Activated CD8-positive, alpha-beta T cell treated with anti-CD3 and anti-CD28 coated beads, Interleukin-2, amount 10 ng/mL, durations not matched to agents 7 days and 5 days (primary cell): ENCODE results near the gene POTEM. TPM values are rescaled to one million over a fixed set of nuclear protein-coding genes. Genes with fewer than 3 reads are reported as not detected.
"Not testable (repeated sequence)": the region's sequence is repeated elsewhere in the genome, so short reads cannot be mapped to it uniquely, and the experiment has no call there.

Experiments
- ATAC-seq: fragments of 150-1000 bp; cut with Tn5 transposase; one replicate; pipeline ENCODE4 v1.10.0; 2021; ENCODE audit warnings: moderate library complexity
- CTCF ChIA-PET: fragments of 350-600 bp; sonication (Branson Sonifier 250); formaldehyde crosslinking; loops from one replicate; lab custom pipeline; 2021; ENCODE audit warnings: antibody characterized with exemption; lab: Charles Lee
- POLR2A ChIA-PET: fragments of 350-600 bp; sonication (Branson Sonifier 250); formaldehyde crosslinking; loops from one replicate; lab custom pipeline; 2021; ENCODE audit warnings: antibody characterized with exemption; lab: Charles Lee
- DNase-seq: peaks from one replicate; pipeline ENCODE4 v3.0.0-alpha.2; 2020
- H3K27ac Mint-ChIP-seq: one replicate; pipeline ENCODE4 v1.8.0; 2021; ENCODE audit warnings: mild to moderate bottlenecking, mixed read lengths
- H3K27me3 Mint-ChIP-seq: one replicate; pipeline ENCODE4 v1.8.0; 2021; ENCODE audit warnings: low read depth, mixed read lengths
- H3K36me3 Mint-ChIP-seq: one replicate; pipeline ENCODE4 v1.8.0; 2021; ENCODE audit warnings: low read depth, mixed read lengths
- H3K4me1 Mint-ChIP-seq: one replicate; pipeline ENCODE4 v1.8.0; 2021; ENCODE audit warnings: low read depth, mixed read lengths
- H3K4me3 Mint-ChIP-seq: one replicate; pipeline ENCODE4 v1.8.0; 2021; ENCODE audit warnings: mild to moderate bottlenecking, mixed read lengths
- H3K9me3 Mint-ChIP-seq: one replicate; pipeline ENCODE4 v1.8.0; 2022; ENCODE audit warnings: mixed read lengths; ENCODE audit not compliant: insufficient read depth
- total RNA-seq, 2 experiments: library from RNA; stranded (reverse); gene quantifications; one replicate each; pipeline ENCODE4 v1.2.3, GENCODE V29; 2021

The POTEM gene
- total RNA-seq, 2 experiments from 2014 or later, result not detected

DNA sequence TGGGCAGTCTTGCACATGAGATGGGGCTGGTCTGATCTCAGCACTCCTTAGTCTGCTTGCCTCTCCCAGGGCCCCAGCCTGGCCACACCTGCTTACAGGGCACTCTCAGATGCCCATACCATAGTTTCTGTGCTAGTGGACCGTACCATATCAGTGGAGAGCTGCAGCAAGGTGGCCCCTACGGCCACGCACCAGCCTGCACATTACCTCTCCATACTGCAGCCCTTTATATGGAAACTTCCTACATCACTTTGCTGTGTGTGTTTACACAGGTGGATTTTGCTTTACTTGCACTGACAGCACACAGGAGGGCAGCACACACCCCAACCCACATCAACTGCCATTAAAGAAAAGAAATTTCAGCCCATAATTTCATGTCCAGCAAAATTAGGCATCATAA is 35.3 kb downstream of the POTEM start:
- H3K27me3 Mint-ChIP-seq, DNase-seq, ATAC-seq, H3K4me3 Mint-ChIP-seq, H3K36me3 Mint-ChIP-seq, H3K27ac Mint-ChIP-seq, H3K4me1 Mint-ChIP-seq, CTCF ChIA-PET, POLR2A ChIA-PET, H3K9me3 Mint-ChIP-seq: not testable (repeated sequence)

DNA sequence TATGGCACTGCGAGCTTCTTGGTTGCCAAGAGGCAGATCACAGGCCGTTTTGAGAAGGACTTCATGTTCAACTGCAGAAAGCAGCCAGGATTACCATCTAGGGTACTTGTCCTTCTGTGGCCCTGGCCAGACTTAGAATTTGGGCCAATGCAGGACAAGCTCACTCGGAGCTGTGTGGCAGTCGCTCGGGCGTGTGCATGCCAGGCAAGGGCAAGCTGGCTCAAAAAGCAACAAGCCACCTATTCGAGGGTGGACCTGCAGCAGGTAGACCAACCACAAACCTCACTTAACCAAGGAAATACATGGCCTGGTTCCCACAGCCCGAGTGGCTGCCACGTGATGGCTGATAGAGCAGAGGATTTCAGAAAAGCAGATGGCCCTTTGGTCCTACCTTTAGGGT is 39.3 kb downstream of the POTEM start:
- H3K36me3 Mint-ChIP-seq, H3K4me1 Mint-ChIP-seq, CTCF ChIA-PET, ATAC-seq, H3K4me3 Mint-ChIP-seq, H3K9me3 Mint-ChIP-seq, H3K27me3 Mint-ChIP-seq, DNase-seq, H3K27ac Mint-ChIP-seq, POLR2A ChIA-PET: not testable (repeated sequence)

DNA sequence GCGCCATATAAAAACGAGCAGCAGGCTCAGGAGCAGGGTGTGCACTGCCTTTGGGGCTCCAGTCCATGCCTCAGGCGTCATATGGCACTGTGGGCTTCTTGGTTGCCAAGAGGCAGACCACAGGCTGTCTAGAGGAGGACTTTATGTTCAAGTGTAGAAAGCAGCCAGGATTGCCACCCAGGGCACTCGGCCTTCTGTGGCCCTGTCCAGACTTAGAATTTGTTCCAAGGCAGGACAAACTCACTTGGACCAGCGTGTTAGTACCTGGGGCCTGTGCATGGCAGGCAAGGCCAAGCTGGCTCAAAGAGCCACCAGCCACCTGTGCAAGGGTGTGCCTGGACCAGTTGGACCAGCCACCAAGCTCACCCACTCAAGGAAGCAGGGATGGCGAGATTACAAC is 40.4 kb downstream of the POTEM start:
- H3K9me3 Mint-ChIP-seq, H3K4me3 Mint-ChIP-seq, H3K36me3 Mint-ChIP-seq, CTCF ChIA-PET, H3K27ac Mint-ChIP-seq, H3K4me1 Mint-ChIP-seq, DNase-seq, H3K27me3 Mint-ChIP-seq, ATAC-seq, POLR2A ChIA-PET: not testable (repeated sequence)

DNA sequence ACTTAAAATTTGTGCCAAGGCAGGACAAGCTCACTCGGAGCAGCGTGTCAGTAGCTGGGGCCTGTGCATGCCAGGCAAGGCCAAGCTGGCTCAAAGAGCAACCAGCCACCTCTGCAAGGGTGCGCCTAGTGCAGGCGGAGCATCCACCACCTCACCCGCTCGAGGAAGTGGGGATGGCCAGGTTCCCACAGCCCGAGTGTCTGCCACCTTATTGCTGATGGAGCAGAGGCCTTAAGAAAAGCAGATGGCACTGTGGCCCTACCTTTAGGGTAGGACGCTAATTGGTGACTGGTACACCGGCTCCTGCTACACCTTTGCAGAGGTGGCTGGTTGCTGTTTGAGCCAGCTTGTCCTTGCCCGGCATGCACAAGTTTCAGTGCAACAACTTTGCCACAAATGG is 43.8 kb downstream of the POTEM start:
- ATAC-seq, POLR2A ChIA-PET, H3K9me3 Mint-ChIP-seq, DNase-seq, H3K27me3 Mint-ChIP-seq, H3K36me3 Mint-ChIP-seq, H3K4me1 Mint-ChIP-seq, CTCF ChIA-PET, H3K4me3 Mint-ChIP-seq, H3K27ac Mint-ChIP-seq: not testable (repeated sequence)

DNA sequence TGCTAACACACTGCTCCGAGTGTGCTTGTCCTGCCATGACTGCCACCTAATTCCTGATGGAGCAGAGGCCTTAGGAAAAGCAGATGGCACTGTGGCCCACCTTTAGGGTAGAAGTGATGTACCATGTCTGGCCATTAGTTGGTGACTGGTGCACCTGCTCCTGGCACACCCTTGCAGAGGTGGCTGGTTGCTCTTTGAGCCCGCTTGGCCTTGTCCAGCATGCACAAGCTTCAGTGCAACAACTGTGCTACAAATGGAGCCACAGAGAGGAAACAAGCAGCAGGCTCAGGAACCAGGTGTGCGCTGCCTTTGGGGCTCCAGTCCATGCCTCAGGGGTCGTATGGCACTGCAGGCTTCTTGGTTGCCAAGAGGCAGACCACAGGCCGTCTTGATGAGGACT is 44.5 kb downstream of the POTEM start:
- not testable (repeated sequence) for H3K27ac Mint-ChIP-seq, ATAC-seq

DNA sequence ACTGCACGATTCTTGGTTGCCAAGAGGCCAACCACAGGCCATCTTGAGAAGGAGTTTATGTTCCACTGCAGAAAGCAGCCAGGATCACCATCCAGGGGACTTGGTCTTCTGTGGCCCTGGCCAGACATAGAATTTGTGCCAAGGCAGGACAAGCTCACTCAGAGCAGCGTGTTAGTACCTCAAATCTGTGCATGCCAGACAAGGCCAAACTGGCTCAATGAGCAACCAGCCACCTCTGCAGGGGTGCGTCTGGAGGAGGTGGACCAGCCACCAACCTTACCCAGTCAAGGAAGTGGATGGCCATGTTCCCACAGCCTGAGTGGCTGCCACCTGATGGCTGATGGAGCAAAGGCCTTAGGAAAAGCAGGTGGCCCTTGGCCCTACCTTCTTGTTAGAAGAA is 48.0 kb downstream of the POTEM start:
- ATAC-seq, H3K9me3 Mint-ChIP-seq, H3K27me3 Mint-ChIP-seq, DNase-seq, POLR2A ChIA-PET, H3K36me3 Mint-ChIP-seq, H3K4me1 Mint-ChIP-seq, H3K4me3 Mint-ChIP-seq, H3K27ac Mint-ChIP-seq, CTCF ChIA-PET: not testable (repeated sequence)

More for the DNA sequence above, 44.5 kb downstream of the POTEM start:
- H3K36me3 Mint-ChIP-seq, H3K9me3 Mint-ChIP-seq, DNase-seq, H3K4me3 Mint-ChIP-seq, POLR2A ChIA-PET, H3K4me1 Mint-ChIP-seq, H3K27me3 Mint-ChIP-seq, CTCF ChIA-PET: not testable (repeated sequence)

DNA sequence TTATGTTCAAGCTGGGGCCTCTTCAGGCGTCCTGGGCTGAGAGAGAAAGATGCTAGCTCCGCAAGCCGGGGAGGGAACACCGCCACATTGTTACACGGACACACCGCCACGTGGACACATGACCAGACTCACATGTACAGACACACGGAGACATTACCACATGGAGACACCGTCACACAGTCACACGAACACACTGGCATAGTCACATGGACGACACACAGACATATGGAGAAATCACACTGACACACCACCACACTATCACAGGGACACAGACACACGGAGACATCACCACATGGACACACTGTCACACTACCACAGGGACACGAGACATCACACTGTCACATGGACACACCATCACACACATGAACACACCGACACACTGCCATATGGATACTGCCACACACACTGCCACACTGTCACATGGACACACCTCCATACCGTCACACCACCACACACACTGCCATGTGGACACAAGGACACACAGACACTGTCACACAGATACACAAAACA is 57.9 kb downstream of the POTEM start:
- H3K27me3 Mint-ChIP-seq, H3K4me3 Mint-ChIP-seq, H3K9me3 Mint-ChIP-seq, ATAC-seq, H3K27ac Mint-ChIP-seq, H3K4me1 Mint-ChIP-seq, POLR2A ChIA-PET, CTCF ChIA-PET, H3K36me3 Mint-ChIP-seq, DNase-seq: not testable (repeated sequence)

DNA sequence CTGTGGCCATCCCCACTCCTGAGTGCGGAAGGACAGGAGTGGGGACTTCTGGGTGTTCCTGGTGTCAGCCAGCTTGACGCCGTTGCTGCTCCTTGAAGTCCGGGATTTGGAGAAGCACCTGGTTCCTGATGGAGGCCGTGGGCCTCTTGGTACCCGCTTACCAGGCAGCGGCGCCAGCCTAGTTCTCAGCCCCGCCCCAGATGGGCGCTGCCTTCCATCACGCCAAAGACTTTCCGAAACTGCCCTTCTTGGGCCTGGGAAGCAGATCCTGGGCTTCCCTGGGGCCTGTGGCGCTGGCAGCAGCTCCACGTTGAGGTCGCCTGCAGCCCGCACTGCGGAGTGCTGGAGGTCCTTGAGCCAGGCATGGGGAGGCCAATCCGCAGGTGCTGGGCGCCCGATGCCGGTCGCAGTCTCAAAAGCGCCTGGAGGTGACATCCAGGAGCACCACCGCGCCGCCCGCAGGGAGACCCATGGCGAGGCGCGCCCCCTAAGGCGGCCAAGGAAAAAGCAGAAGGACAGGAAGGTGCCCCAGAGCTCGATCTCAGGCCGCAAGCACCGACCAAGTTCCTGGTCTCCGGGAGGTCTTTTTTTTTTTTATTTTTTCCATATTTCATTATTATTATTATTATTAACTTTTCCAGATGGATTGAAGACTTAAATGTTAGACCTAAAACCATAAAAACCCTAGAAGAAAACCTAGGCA is 59.6 kb downstream of the POTEM start:
- POLR2A ChIA-PET, H3K27me3 Mint-ChIP-seq, H3K9me3 Mint-ChIP-seq, DNase-seq, CTCF ChIA-PET, H3K4me1 Mint-ChIP-seq, H3K27ac Mint-ChIP-seq, H3K4me3 Mint-ChIP-seq, H3K36me3 Mint-ChIP-seq, ATAC-seq: not testable (repeated sequence)

DNA sequence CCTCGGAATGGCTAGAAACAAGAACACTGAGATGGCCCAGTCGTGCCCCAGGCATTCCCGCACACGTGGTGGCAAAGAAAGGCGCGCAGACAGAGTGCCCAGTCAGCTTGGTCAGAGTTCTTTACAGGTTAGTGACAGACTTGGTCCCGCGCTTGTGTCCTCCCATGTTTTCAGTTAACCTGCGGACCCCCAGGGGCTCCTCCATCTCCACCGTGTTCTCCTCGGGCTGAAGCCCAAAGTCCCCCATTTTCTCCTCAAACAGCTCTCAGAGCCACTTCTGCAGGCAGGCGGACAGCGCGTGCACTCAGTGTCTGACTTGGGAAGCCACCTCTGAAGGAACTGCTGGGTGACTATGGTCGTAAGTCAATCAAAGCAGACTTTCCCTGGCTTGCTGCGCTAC is 60.7 kb downstream of the POTEM start:
- H3K4me1 Mint-ChIP-seq, POLR2A ChIA-PET, H3K4me3 Mint-ChIP-seq, H3K36me3 Mint-ChIP-seq, DNase-seq, H3K9me3 Mint-ChIP-seq, H3K27ac Mint-ChIP-seq, CTCF ChIA-PET, ATAC-seq, H3K27me3 Mint-ChIP-seq: not testable (repeated sequence)

DNA sequence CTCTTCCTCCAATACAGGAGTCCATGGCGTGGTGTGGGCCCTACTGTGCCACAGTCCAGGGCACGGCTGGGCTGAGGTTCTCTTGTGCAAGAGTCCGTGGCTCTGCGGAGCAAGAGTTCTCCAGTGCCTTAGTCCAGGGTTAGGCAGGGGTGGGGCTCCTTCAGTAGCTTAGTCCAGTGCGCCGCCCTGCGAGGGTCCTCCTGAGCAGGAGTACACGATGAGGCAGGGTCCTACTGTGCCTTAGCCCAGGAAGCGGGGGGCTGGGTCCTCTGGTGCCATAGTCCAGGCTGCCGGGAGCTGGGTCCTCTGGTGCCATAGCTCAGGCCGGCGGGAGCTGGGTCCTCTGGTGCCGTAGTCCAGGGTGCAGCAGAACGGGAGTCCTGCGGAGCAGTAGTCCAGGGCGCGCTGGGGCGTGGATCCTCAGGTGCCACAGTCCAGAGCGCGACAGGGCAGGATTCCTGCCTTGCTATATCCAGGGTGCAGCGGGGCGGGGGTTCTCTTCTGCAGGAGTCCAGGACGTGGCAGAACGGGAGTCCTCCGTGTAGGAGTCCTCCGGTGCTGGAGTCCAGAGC is 69.7 kb downstream of the POTEM start:
- H3K36me3 Mint-ChIP-seq, POLR2A ChIA-PET, H3K27me3 Mint-ChIP-seq, H3K9me3 Mint-ChIP-seq, CTCF ChIA-PET, ATAC-seq, H3K4me3 Mint-ChIP-seq, H3K4me1 Mint-ChIP-seq, H3K27ac Mint-ChIP-seq, DNase-seq: not testable (repeated sequence)

DNA sequence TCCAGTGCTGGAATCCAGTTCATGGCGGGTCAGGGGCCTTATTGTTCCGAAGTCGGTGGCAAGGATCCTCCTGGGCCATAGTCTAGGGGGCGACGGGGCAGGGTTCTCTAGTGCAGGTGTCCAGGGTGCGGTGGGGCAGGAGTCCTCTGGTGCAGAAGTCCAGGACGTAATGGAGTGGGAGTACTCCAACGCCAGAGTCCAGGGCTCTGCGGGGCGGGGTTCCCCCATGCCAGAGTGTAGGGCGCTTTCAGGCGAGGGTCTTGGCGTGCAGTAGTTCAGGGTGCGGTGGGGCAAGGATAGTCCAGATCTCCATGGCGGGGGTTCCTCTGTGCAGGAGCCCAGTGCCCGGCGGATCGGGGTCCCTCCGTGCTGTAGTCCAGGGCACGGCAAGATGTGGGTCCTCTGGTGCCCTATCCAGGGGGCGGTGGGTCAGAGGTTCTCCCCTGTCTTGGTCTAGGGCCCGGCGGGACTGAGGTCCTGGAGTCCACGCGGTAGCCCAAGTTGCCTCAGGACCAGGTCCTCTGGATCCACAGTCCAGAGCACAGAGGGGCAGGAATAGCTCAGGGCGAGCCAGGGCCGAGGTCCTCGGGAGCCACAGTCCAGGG is 70.9 kb downstream of the POTEM start:
- CTCF ChIA-PET, H3K27me3 Mint-ChIP-seq, DNase-seq, H3K9me3 Mint-ChIP-seq, H3K4me3 Mint-ChIP-seq, H3K36me3 Mint-ChIP-seq, POLR2A ChIA-PET, ATAC-seq, H3K27ac Mint-ChIP-seq, H3K4me1 Mint-ChIP-seq: not testable (repeated sequence)

DNA sequence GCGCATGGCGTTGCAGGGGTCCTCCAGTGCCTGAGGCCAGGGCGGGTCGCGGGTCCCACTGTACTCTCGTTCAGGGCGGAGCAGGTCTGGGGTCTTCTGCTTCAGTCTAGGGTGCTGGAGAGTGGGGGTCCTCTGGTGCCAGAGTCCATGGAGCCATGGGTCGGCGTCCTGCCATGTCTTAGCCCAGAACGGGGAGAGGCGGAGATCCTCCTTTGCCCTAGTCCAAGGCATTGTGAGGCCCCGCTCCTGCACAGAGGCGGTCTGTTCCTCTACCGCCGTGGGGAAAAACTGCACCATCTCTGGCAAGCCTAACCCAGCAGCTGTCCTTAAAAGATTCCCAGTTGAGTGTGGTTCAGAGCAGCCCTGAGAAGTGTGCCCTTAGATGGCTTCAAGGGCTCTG is 71.6 kb downstream of the POTEM start:
- DNase-seq, CTCF ChIA-PET, H3K4me3 Mint-ChIP-seq, ATAC-seq, H3K27ac Mint-ChIP-seq, H3K4me1 Mint-ChIP-seq, POLR2A ChIA-PET, H3K36me3 Mint-ChIP-seq, H3K9me3 Mint-ChIP-seq, H3K27me3 Mint-ChIP-seq: not testable (repeated sequence)
